Endothelial cell of umbilical vein (primary cell): Measurements from ENCODE around the gene NGEF. TPM values are rescaled to one million over a fixed set of nuclear protein-coding genes. Genes with fewer than 3 reads are reported as not detected.

Source experiments
- BruUV-seq: library from RNA; stranded (reverse); fragments of 400-500 nt; replicated peaks from 2 replicates; lab custom pipeline; 2021; lab: Mats Ljungman, UMichigan
- CTCF ChIA-PET: fragments of 300-600, 350-600 bp; sonication (Branson Sonifier 250); formaldehyde crosslinking; loops from one replicate; lab custom pipeline; 2021; ENCODE audit warnings: antibody characterized with exemption, inconsistent platforms; lab: Charles Lee
- POLR2A ChIA-PET: fragments of 300-600, 350-600 bp; sonication (Branson Sonifier 250); formaldehyde crosslinking; loops from one replicate; lab custom pipeline; 2021; ENCODE audit warnings: antibody characterized with exemption, inconsistent platforms; lab: Charles Lee
- DNase-seq: peaks from one replicate; pipeline ENCODE4 v3.0.0-alpha.2; 2011; ENCODE audit warnings: low read depth, low spot score
- FAIRE-seq: peaks from 2 replicates; lab custom pipeline; 2011; peaks lifted over from hg19 to GRCh38; lab: Jason Lieb, UNC
- H2AFZ ChIP-seq: 2 replicates; pipeline ENCODE4 v1.6.0; 2012; ENCODE audit warnings: low read depth, low read length, control low read depth, inconsistent platforms
- H3K27ac ChIP-seq: 2 replicates; pipeline ENCODE4 v1.5.1; 2011; ENCODE audit warnings: low read depth, mild to moderate bottlenecking, control low read depth, low read length, moderate library complexity; ENCODE audit not compliant: insufficient read depth
- H3K27me3 ChIP-seq, 2 experiments: 2 replicates each; pipeline versions ENCODE4 v1.6.0 to v1.6.1; 2011; ENCODE audit warnings: low read length in 2 of 2, mixed read lengths in 1 of 2; ENCODE audit not compliant: control insufficient read depth in 2 of 2, insufficient read depth in 2 of 2
- H3K36me3 ChIP-seq, 2 experiments: 2 replicates in 1 of 2; 3 replicates in 1 of 2; pipeline ENCODE4 v1.5.1; 2011; ENCODE audit warnings: low read length in 2 of 2, mild to moderate bottlenecking in 1 of 2, moderate library complexity in 1 of 2; ENCODE audit not compliant: control insufficient read depth in 2 of 2, insufficient read depth in 2 of 2; ENCODE audit errors: extremely low read depth in 1 of 2
- H3K4me1 ChIP-seq: 3 replicates; pipeline ENCODE4 v1.5.1; 2011; ENCODE audit warnings: mild to moderate bottlenecking, low read length; ENCODE audit not compliant: control insufficient read depth, insufficient read depth; ENCODE audit errors: extremely low read depth
- H3K4me2 ChIP-seq: 2 replicates; pipeline ENCODE4 v1.6.1; 2011; ENCODE audit warnings: low read length, control low read depth, mixed read lengths; ENCODE audit not compliant: insufficient read depth
- H3K4me3 ChIP-seq, 3 experiments: fragments of 200-600 bp in 1 of 3; sonication (generic), shearing (Covaris generic) in 1 of 3; replicated peaks in 1 of 3; 2 replicates each; pipeline ENCODE4 v1.5.1; 2011 to 2016; ENCODE audit warnings: control low read depth in 3 of 3, low read length in 3 of 3, mild to moderate bottlenecking in 2 of 3, inconsistent platforms in 1 of 3, low read depth in 1 of 3, moderate library complexity in 1 of 3; ENCODE audit not compliant: insufficient read depth in 1 of 3
- H3K79me2 ChIP-seq: 2 replicates; pipeline ENCODE4 v1.6.0; 2012; ENCODE audit warnings: low read length, inconsistent platforms; ENCODE audit not compliant: control insufficient read depth, insufficient read depth
- H3K9ac ChIP-seq: replicated peaks from 2 replicates; pipeline ENCODE3; 2011; ENCODE audit warnings: low read length, control low read depth; ENCODE audit not compliant: insufficient read depth; ENCODE audit errors: extremely low read depth
- H3K9me1 ChIP-seq: replicated peaks from 3 replicates; pipeline ENCODE4 v1.6.0; 2011; ENCODE audit warnings: mild to moderate bottlenecking, low read length; ENCODE audit not compliant: control insufficient read depth, insufficient read depth; ENCODE audit errors: extremely low read depth
- H3K9me3 ChIP-seq: replicated peaks from 2 replicates; pipeline ENCODE4 v1.5.1; 2012; ENCODE audit warnings: low read length, inconsistent platforms; ENCODE audit not compliant: control insufficient read depth, insufficient read depth
- H4K20me1 ChIP-seq: replicated peaks from 2 replicates; pipeline ENCODE3; 2011; ENCODE audit warnings: mild to moderate bottlenecking, low read length; ENCODE audit not compliant: control insufficient read depth, insufficient read depth; ENCODE audit errors: extremely low read depth
- CTCF ChIP-seq, 2 donors: IDR thresholded peaks; 1 replicate in 1 of 2; 2 replicates in 1 of 2; pipeline ENCODE4 v1.5.1; 2011; ENCODE audit warnings: low read length in 2 of 2, mild to moderate bottlenecking in 2 of 2, moderate library complexity in 2 of 2, control low read depth in 1 of 2, inconsistent platforms in 1 of 2, low read depth in 1 of 2; ENCODE audit not compliant: insufficient read depth in 1 of 2; ENCODE audit errors: extremely low read depth in 1 of 2
- EZH2 ChIP-seq: IDR thresholded peaks from 2 replicates; pipeline ENCODE4 v1.6.1; 2012; ENCODE audit warnings: borderline replicate concordance, low read depth, mild to moderate bottlenecking, moderate library complexity, low read length, inconsistent platforms; ENCODE audit not compliant: severe bottlenecking
- FOS ChIP-seq: IDR thresholded peaks from 2 replicates; pipeline ENCODE4 v1.6.1; 2011; ENCODE audit warnings: mild to moderate bottlenecking, low read length, moderate library complexity, borderline replicate concordance; ENCODE audit not compliant: insufficient read depth
- GATA2 ChIP-seq: IDR thresholded peaks from 2 replicates; pipeline ENCODE4 v1.7.0; 2011; ENCODE audit warnings: low read depth, mild to moderate bottlenecking, moderate library complexity, mixed read lengths, low read length; ENCODE audit not compliant: insufficient read length, insufficient read depth
- JUN ChIP-seq: IDR thresholded peaks from 2 replicates; pipeline ENCODE4 v1.6.1; 2011; ENCODE audit warnings: borderline replicate concordance, low read depth; ENCODE audit not compliant: insufficient read length, insufficient read depth
- MAX ChIP-seq: IDR thresholded peaks from 2 replicates; pipeline ENCODE4 v1.6.1; 2011; ENCODE audit not compliant: insufficient read depth, insufficient read length
- MYC ChIP-seq: IDR thresholded peaks from one replicate; pipeline ENCODE4 v1.6.1; 2011; ENCODE audit warnings: mild to moderate bottlenecking, low read depth, low read length
- POLR2A ChIP-seq: IDR thresholded peaks from 2 replicates; pipeline ENCODE4 v1.6.1; 2012; ENCODE audit warnings: low read depth, mild to moderate bottlenecking, control low read depth, low read length
- POLR2AphosphoS5 ChIP-seq: IDR thresholded peaks from 2 replicates; pipeline ENCODE4 v1.6.1; 2012; ENCODE audit warnings: low read depth, mild to moderate bottlenecking, control low read depth, low read length, moderate library complexity; ENCODE audit not compliant: insufficient read depth
- dilution Hi-C: fragments of 300-500 bp; cut with MboI; formaldehyde crosslinking; loops from one replicate; pipeline ENCODE4 v1.15.0; 2019; ENCODE audit warnings: low sequenced_read_pairs; ENCODE audit not compliant: extremely low pct_ligation_motif_present
- intact Hi-C: fragments of 100-400 bp; cut with micrococcal nuclease; formaldehyde crosslinking; loops from one replicate; pipeline ENCODE4 v1.10.0; 2022
- polyA plus RNA-seq, 4 experiments: library from polyadenylated mRNA; depleted of rRNA in 3 of 4; stranded (reverse) in 3 of 4; unstranded in 1 of 4; fragments of >200 nt; gene quantifications; 2 replicates each; pipeline versions ENCODE4 v1.2.1 to v1.2.3, GENCODE V29; 2011 to 2012; ENCODE audit warnings: missing spikeins in 1 of 4
- total RNA-seq: library from RNA; stranded (reverse); gene quantifications from 2 replicates; pipeline ENCODE4 v1.2.3, GENCODE V29; 2021

Gene NGEF
- total and polyA plus RNA-seq, 2 donors (not counting 3 experiments of a cell fraction or from before 2014, with no cell fraction given): 0.22 to 0.41 TPM

GRCh38 chr2:232836934-232837333 lies 176.1 kb downstream of the NGEF start:
- no peak for DNase-seq
- Histone ChIP-seq H3K4me1 (peaks cover 40% of the 10 kb centered on the region), H2AFZ (no peak overlapping the region), H3K9me3 (no peaks in the 10 kb centered on the region), H3K4me3 (no peak overlapping the region), H3K36me3 (peaks cover 8 to 10% of the 10 kb centered on the region in 2 experiments), H4K20me1 (peaks cover 2% of the 10 kb centered on the region), H3K27ac (no peak overlapping the region), H3K79me2 (peaks cover 5% of the 10 kb centered on the region), H3K9me1 (no peaks in the 10 kb centered on the region), H3K27me3 (no peaks in the 10 kb centered on the region), H3K4me2 (no peak overlapping the region), H3K9ac (no peak overlapping the region)
- POLR2A ChIA-PET: interaction anchor here (0.5 kb wide), 1 partner anchor 296 kb away, joined by 4 read pairs; no protein-coding TSS in a partner anchor
- no TSS peak for BruUV-seq
- dilution Hi-C loops: no loop called here
- CTCF ChIA-PET: interaction anchor here (0.6 kb wide), 1 partner anchor 88 kb away, joined by 3 read pairs; no protein-coding TSS in a partner anchor
- FAIRE-seq: no peak
- intact Hi-C loops: loop anchor here (5.0 kb wide), 1 partner anchor 230 kb away; no protein-coding TSS in a partner anchor
- TF ChIP-seq JUN (no peak), POLR2A (no peak), CTCF (IDR thresholded peaks at IDR 0.05; ENCODE audit: extremely low read depth in 1 of 2, insufficient read depth in 1 of 2, low read depth in 1 of 2, low read length in 2 of 2) (no peak), MAX (no peak), POLR2AphosphoS5 (no peak), EZH2 (no peak), GATA2 (no peak), MYC (no peak), FOS (no peak)
